ENCODE results near the gene CDC20B.

The CDC20B gene

GRCh38 chr5:55172937-55173686 is at the start of gene CDC20B:
TSS of gene CDC20B (minus strand) at chr5:55173177. CDS start at chr5:55173000, 177 bp downstream.
- H3K27ac ChIP-seq = peak within 1 kb of the TSS; percentile 29; the same call in 1 of the 2 replicates
- no peak for TF ChIP-seq CTCF (IDR thresholded peaks at IDR 0.05)
- TF ChIP-seq ZFX (IDR thresholded peaks at IDR 0.05; ENCODE audit: borderline replicate concordance) = no peak

GRCh38 chr5:55222092-55222984 is 49.4 kb upstream of the CDC20B start:
- TF ChIP-seq ZFX (IDR thresholded peaks at IDR 0.05; ENCODE audit: borderline replicate concordance) (no peak), CTCF (IDR thresholded peaks at IDR 0.05) (no peak)
- no peak overlapping the region for H3K27ac ChIP-seq

GRCh38 chr5:55220433-55221185 is 47.6 kb upstream of the CDC20B start:
- no peak for TF ChIP-seq CTCF (IDR thresholded peaks at IDR 0.05)

GRCh38 chr5:55219770-55220169 is 46.8 kb upstream of the CDC20B start:
- TF ChIP-seq CTCF (IDR thresholded peaks at IDR 0.05) (no peak), ZFX (IDR thresholded peaks at IDR 0.05; ENCODE audit: borderline replicate concordance) (no peak)
- no peak overlapping the region for H3K27ac ChIP-seq

More at GRCh38 chr5:55220433-55221185, 47.6 kb upstream of the CDC20B start:
- H3K27ac ChIP-seq = no peak overlapping the region

- no peak overlapping the region for H3K27ac ChIP-seq
- TF ChIP-seq CTCF (IDR thresholded peaks at IDR 0.05) (no peak), ZFX (IDR thresholded peaks at IDR 0.05; ENCODE audit: borderline replicate concordance) (no peak)
These were observed 46.0 kb upstream of the CDC20B start for GRCh38 chr5:55218967-55219366.

GRCh38 chr5:55211184-55211874 is 38.4 kb upstream of the CDC20B start:
- TF ChIP-seq CTCF (IDR thresholded peaks at IDR 0.05) = no peak
- no peak for TF ChIP-seq ZFX (IDR thresholded peaks at IDR 0.05; ENCODE audit: borderline replicate concordance)
- no peak overlapping the region for H3K27ac ChIP-seq
